ENCODE results near the gene CLEC20A.

- TF ChIP-seq EZH2 (IDR thresholded peaks at IDR 0.05; ENCODE audit: insufficient read depth, poor library complexity, severe bottlenecking) (no peak), EZH2phosphoT487 (IDR thresholded peaks at IDR 0.05; ENCODE audit: insufficient read depth, low read depth) (no peak)
Measured at GRCh38 chr1:178530502-178530901, 33.7 kb upstream of the CLEC20A start.
